Measurements from ENCODE around the gene PHC3.

The PHC3 gene

GRCh38 chr3:170079536-170080165 lies 101.9 kb downstream of the PHC3 start:
- Histone ChIP-seq H3K36me3 (ENCODE audit: control insufficient read depth, insufficient read depth, low read length) (peaks cover 1% of the 10 kb centered on the region), H3K27me3 (replicated peaks; ENCODE audit: control insufficient read depth, insufficient read depth, low read length) (no peaks in the 10 kb centered on the region), H3K4me3 (replicated peaks; ENCODE audit: low read depth, low read length) (no peak overlapping the region)
- no peak for DNase-seq (ENCODE audit: extremely low read depth, insufficient read length)
- no peak for TF ChIP-seq CTCF (IDR thresholded peaks at IDR 0.05; ENCODE audit: insufficient read depth, low read length, poor library complexity, severe bottlenecking)

- H3K4me3 ChIP-seq (replicated peaks; ENCODE audit: low read depth, low read length) = no peak overlapping the region
- DNase-seq (ENCODE audit: extremely low read depth, insufficient read length) = no peak
- no peak for TF ChIP-seq CTCF (IDR thresholded peaks at IDR 0.05; ENCODE audit: insufficient read depth, low read length, poor library complexity, severe bottlenecking)
Observed at GRCh38 chr3:170078620-170079281, 102.8 kb downstream of the PHC3 start.

GRCh38 chr3:170077361-170077760 lies 104.2 kb downstream of the PHC3 start:
- no peak for DNase-seq (ENCODE audit: extremely low read depth, insufficient read length)
- no peaks in the 10 kb centered on the region for H3K27me3 ChIP-seq (replicated peaks; ENCODE audit: control insufficient read depth, insufficient read depth, low read length)
- H3K36me3 ChIP-seq (ENCODE audit: control insufficient read depth, insufficient read depth, low read length) = peaks cover 2% of the 10 kb centered on the region
- TF ChIP-seq CTCF (IDR thresholded peaks at IDR 0.05; ENCODE audit: insufficient read depth, low read length, poor library complexity, severe bottlenecking) = no peak
- H3K4me3 ChIP-seq (replicated peaks; ENCODE audit: low read depth, low read length) = no peak overlapping the region

More at GRCh38 chr3:170078620-170079281, 102.8 kb downstream of the PHC3 start:
- Histone ChIP-seq H3K27me3 (replicated peaks; ENCODE audit: control insufficient read depth, insufficient read depth, low read length) (no peaks in the 10 kb centered on the region), H3K36me3 (ENCODE audit: control insufficient read depth, insufficient read depth, low read length) (peaks cover 1% of the 10 kb centered on the region)

GRCh38 chr3:170076715-170077238 lies 104.8 kb downstream of the PHC3 start:
- TF ChIP-seq CTCF (IDR thresholded peaks at IDR 0.05; ENCODE audit: insufficient read depth, low read length, poor library complexity, severe bottlenecking) = no peak
- DNase-seq (ENCODE audit: extremely low read depth, insufficient read length) = no peak
- Histone ChIP-seq H3K36me3 (ENCODE audit: control insufficient read depth, insufficient read depth, low read length) (peaks cover 2% of the 10 kb centered on the region), H3K27me3 (replicated peaks; ENCODE audit: control insufficient read depth, insufficient read depth, low read length) (no peaks in the 10 kb centered on the region), H3K4me3 (replicated peaks; ENCODE audit: low read depth, low read length) (no peak overlapping the region)

GRCh38 chr3:170075441-170076091 lies 106.0 kb downstream of the PHC3 start:
- Histone ChIP-seq H3K4me3 (replicated peaks; ENCODE audit: low read depth, low read length) (no peak overlapping the region), H3K27me3 (replicated peaks; ENCODE audit: control insufficient read depth, insufficient read depth, low read length) (no peaks in the 10 kb centered on the region), H3K36me3 (ENCODE audit: control insufficient read depth, insufficient read depth, low read length) (peaks cover 2% of the 10 kb centered on the region)
- DNase-seq (ENCODE audit: extremely low read depth, insufficient read length) = no peak
- TF ChIP-seq CTCF (IDR thresholded peaks at IDR 0.05; ENCODE audit: insufficient read depth, low read length, poor library complexity, severe bottlenecking) = no peak

All from GM06990 (cell line).